NCI-H82 treated with DMSO at 0.1 percent for 48 hours (cell line): ENCODE data around the gene ZNF280B.

Experiments used
- DNase-seq: peaks from one replicate; lab custom pipeline; 2025; ENCODE audit not compliant: unreplicated experiment; lab: John Stamatoyannopoulos, UW

Gene ZNF280B

GRCh38 chr22:22440188-22440587 is 68.4 kb downstream of the ZNF280B start:
- DNase-seq = no peak
